Cardiac muscle cell (in vitro differentiated cells and primary cell): ENCODE results near the gene DAD1. TPM values are rescaled to one million over a fixed set of nuclear protein-coding genes. Genes with fewer than 3 reads are reported as not detected.
"Not testable (repeated sequence)": the region's sequence is repeated elsewhere in the genome, so short reads cannot be mapped to it uniquely, and the experiment has no call there.

Experiments
- DNase-seq, 2 donors: peaks; one replicate each; pipeline versions ENCODE4 v3.0.0 to v3.0.0-alpha.2; 2010 to 2017; ENCODE audit warnings: low read depth in 1 of 2, low spot score in 1 of 2
- H3K27ac ChIP-seq: fragments of 200-600 bp; sonication (generic); 2 replicates; pipeline ENCODE4 v1.5.1; 2016
- H3K27me3 ChIP-seq: fragments of 200-600 bp; sonication (generic); 2 replicates; pipeline ENCODE4 v1.6.0; 2016; ENCODE audit warnings: control low read depth
- H3K36me3 ChIP-seq: fragments of 200-600 bp; sonication (generic); 2 replicates; pipeline ENCODE4 v1.5.1; 2016; ENCODE audit warnings: control low read depth
- H3K4me1 ChIP-seq: fragments of 200-600 bp; sonication (generic); 2 replicates; pipeline ENCODE4 v1.8.1; 2017; ENCODE audit warnings: low read depth, mild to moderate bottlenecking, mixed run types
- H3K4me3 ChIP-seq: fragments of 200-600 bp; sonication (generic); 2 replicates; pipeline ENCODE4 v1.5.1; 2016; ENCODE audit warnings: mild to moderate bottlenecking
- H3K9me3 ChIP-seq: fragments of 200-600 bp; sonication (generic); 2 replicates; pipeline ENCODE4 v1.5.1; 2017; ENCODE audit warnings: low read depth, mild to moderate bottlenecking, control low read depth
- polyA plus RNA-seq: library from polyadenylated mRNA; unstranded; fragments of >200 nt; fragmentation: Nextera tagmentation; extraction: Ambion mirVana; gene quantifications from 2 replicates; pipeline ENCODE4 v1.2.1, GENCODE V29; 2016
- total RNA-seq: library from RNA; depleted of rRNA; stranded (reverse); fragments of >200 nt; gene quantifications from 2 replicates; pipeline ENCODE4 v1.2.3, GENCODE V29; 2016
- TF ChIP-seq, protein P1 (sequence below): IDR thresholded peaks from 2 replicates; pipeline ENCODE4 v1.5.1; 2012; ENCODE audit warnings: low read depth, mild to moderate bottlenecking, low read length

The DAD1 gene
- total RNA-seq (103 and 188 TPM in 2 replicates), polyA plus RNA-seq (329 and 444 TPM in 2 replicates)

- Histone ChIP-seq H3K9me3 (no peaks in the 10 kb centered on the region), H3K4me3 (peak within 1 kb of the TSS; percentile 65), H3K36me3 (no peaks in the 10 kb centered on the region), H3K27ac (peak within 1 kb of the TSS; percentile 79), H3K4me1 (peaks cover 5% of the 10 kb centered on the region), H3K27me3 (no peaks in the 10 kb centered on the region)
- peak; percentile 100 for DNase-seq
- TF ChIP-seq, protein P1, sequence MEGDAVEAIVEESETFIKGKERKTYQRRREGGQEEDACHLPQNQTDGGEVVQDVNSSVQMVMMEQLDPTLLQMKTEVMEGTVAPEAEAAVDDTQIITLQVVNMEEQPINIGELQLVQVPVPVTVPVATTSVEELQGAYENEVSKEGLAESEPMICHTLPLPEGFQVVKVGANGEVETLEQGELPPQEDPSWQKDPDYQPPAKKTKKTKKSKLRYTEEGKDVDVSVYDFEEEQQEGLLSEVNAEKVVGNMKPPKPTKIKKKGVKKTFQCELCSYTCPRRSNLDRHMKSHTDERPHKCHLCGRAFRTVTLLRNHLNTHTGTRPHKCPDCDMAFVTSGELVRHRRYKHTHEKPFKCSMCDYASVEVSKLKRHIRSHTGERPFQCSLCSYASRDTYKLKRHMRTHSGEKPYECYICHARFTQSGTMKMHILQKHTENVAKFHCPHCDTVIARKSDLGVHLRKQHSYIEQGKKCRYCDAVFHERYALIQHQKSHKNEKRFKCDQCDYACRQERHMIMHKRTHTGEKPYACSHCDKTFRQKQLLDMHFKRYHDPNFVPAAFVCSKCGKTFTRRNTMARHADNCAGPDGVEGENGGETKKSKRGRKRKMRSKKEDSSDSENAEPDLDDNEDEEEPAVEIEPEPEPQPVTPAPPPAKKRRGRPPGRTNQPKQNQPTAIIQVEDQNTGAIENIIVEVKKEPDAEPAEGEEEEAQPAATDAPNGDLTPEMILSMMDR: no peak
Measured at GRCh38 chr14:22589096-22589839, at the start of gene DAD1. DAD1 (minus strand) TSS chr14:22589224; CDS start chr14:22589157, 67 bp downstream.

DNA sequence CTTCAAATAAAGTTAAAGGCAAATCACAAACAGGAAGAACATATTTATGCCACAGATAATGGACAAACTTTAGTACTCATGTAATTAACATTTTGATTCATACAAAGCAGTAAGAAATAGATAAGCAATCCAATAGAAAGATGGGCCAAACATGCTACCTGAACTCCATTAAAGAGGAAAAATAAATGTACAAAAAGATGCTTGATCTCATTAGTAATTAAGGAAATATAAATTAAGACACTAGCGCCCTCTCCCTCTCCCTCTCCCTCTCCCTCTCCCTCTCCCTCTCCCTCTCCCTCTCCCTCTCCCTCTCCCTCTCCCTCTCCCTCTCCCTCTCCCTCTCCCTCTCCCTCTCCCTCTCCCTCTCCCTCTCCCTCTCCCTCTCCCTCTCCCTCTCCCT lies 47.0 kb upstream of the DAD1 start:
- not testable (repeated sequence) for H3K27ac ChIP-seq, H3K36me3 ChIP-seq, DNase-seq, H3K4me3 ChIP-seq, H3K9me3 ChIP-seq, H3K27me3 ChIP-seq, H3K4me1 ChIP-seq

GRCh38 chr14:22634233-22634900 lies 45.3 kb upstream of the DAD1 start:
- Histone ChIP-seq H3K9me3 (no peaks in the 10 kb centered on the region), H3K27ac (no peak overlapping the region), H3K27me3 (no peaks in the 10 kb centered on the region), H3K4me1 (no peaks in the 10 kb centered on the region), H3K4me3 (no peak overlapping the region), H3K36me3 (no peaks in the 10 kb centered on the region)
- TF ChIP-seq, protein P1: no peak
- no peak for DNase-seq

- Histone ChIP-seq H3K27me3 (no peaks in the 10 kb centered on the region), H3K4me1 (no peaks in the 10 kb centered on the region), H3K36me3 (no peaks in the 10 kb centered on the region), H3K27ac (no peak overlapping the region), H3K4me3 (no peak overlapping the region), H3K9me3 (no peaks in the 10 kb centered on the region)
- TF ChIP-seq, protein P1: no peak
- DNase-seq: peak in 1 of 2 donors; percentile 91
Measured at GRCh38 chr14:22630486-22630885, 41.5 kb upstream of the DAD1 start.

DNA sequence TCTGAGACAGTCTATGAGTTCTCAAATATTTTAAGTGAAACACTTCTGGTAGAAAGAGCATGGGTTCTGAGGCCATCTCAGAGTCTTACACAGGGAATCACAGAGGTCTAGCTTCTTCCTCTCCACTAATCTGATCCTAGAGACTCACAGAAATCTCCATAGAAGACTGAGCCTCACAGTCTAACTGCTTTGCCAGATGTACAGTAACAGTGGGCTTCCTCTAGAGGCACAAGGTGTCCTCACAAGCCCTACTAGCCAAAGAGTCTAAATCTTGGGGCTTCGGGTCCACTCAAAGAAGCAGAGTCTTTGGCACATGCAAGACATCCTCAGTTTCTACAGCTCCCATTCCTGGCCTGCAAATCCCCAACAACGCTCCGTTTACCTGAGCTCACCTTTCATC lies 41.0 kb upstream of the DAD1 start:
- no peaks in the 10 kb centered on the region for H3K27me3 ChIP-seq
- H3K27ac ChIP-seq: no peak overlapping the region
- H3K9me3 ChIP-seq: no peaks in the 10 kb centered on the region
- DNase-seq: peak in 1 of 2 donors; percentile 7
- no peaks in the 10 kb centered on the region for H3K36me3 ChIP-seq
- no peak overlapping the region for H3K4me3 ChIP-seq
- H3K4me1 ChIP-seq: no peaks in the 10 kb centered on the region
- TF ChIP-seq, protein P1: no peak

DNA sequence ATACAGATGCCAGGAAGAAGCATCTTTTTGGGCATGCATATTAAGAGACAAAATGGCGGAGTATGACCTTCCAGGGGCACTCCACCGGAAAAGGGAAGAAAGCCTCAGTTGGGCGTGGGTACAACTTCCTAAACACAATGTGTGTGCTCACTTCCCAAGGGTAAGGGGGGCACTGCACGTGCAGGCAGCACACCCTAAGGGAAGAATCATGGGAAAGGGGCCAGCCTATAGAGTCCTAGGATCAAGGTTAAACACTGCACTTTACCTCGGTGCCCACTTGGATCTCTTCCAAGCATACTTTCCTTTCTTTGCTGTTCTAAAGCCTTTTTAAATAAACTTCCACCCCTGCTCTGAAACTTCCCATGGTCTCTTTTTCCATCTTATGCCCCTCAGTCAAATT lies 40.3 kb upstream of the DAD1 start:
- H3K27me3 ChIP-seq: no peaks in the 10 kb centered on the region
- H3K4me1 ChIP-seq: no peaks in the 10 kb centered on the region
- H3K4me3 ChIP-seq: no peak overlapping the region
- H3K9me3 ChIP-seq: no peaks in the 10 kb centered on the region
- DNase-seq: no peak
- no peak overlapping the region for H3K27ac ChIP-seq
- H3K36me3 ChIP-seq: no peaks in the 10 kb centered on the region
- TF ChIP-seq, protein P1: no peak
